MCF 10A (cell line): ENCODE measurements around the gene PTTG1IP. TPM values are rescaled to one million over a fixed set of nuclear protein-coding genes. Genes with fewer than 3 reads are reported as not detected.

Source experiments
- BruUV-seq: library from RNA; stranded (reverse); fragments of 400-500 nt; replicated peaks from 2 replicates; lab custom pipeline; 2021; lab: Mats Ljungman, UMichigan
- CTCF ChIA-PET: fragments of 300-600 bp; sonication (Branson Sonifier 250); formaldehyde crosslinking; extraction: SDS; loops from one replicate; lab custom pipeline; 2021; ENCODE audit warnings: antibody characterized with exemption, inconsistent platforms; lab: Yijun Ruan, JAX
- POLR2A ChIA-PET: fragments of 300-600, 350-650 bp; sonication (Branson Sonifier 250); formaldehyde crosslinking; extraction: SDS; loops from one replicate; lab custom pipeline; 2020; ENCODE audit warnings: antibody characterized with exemption, inconsistent platforms; lab: Yijun Ruan, JAX
- DNase-seq: peaks from one replicate; pipeline ENCODE4 v3.0.0-alpha.2; 2018; ENCODE audit not compliant: unreplicated experiment
- H3K27ac Mint-ChIP-seq: one replicate; pipeline ENCODE4 v1.8.0; 2022; ENCODE audit warnings: mild to moderate bottlenecking, low read depth, mixed read lengths; ENCODE audit not compliant: unreplicated experiment
- H3K27me3 Mint-ChIP-seq: one replicate; pipeline ENCODE4 v1.8.0; 2022; ENCODE audit warnings: mixed read lengths; ENCODE audit not compliant: insufficient read depth, unreplicated experiment
- H3K36me3 Mint-ChIP-seq: one replicate; pipeline ENCODE4 v1.8.0; 2022; ENCODE audit warnings: mild to moderate bottlenecking, moderate library complexity, mixed read lengths; ENCODE audit not compliant: insufficient read depth, unreplicated experiment
- H3K4me1 Mint-ChIP-seq: one replicate; pipeline ENCODE4 v1.8.0; 2022; ENCODE audit warnings: mixed read lengths; ENCODE audit not compliant: insufficient read depth, unreplicated experiment
- H3K4me3 Mint-ChIP-seq: one replicate; pipeline ENCODE4 v1.8.0; 2022; ENCODE audit warnings: mild to moderate bottlenecking, moderate library complexity, mixed read lengths; ENCODE audit not compliant: unreplicated experiment
- H3K9me3 Mint-ChIP-seq: one replicate; pipeline ENCODE4 v1.8.0; 2022; ENCODE audit warnings: mixed read lengths; ENCODE audit not compliant: unreplicated experiment
- CTCF ChIP-seq: fragments of 200-600 bp; IDR thresholded peaks from one replicate; pipeline ENCODE4 v1.8.0; 2022; ENCODE audit warnings: antibody characterized with exemption, mild to moderate bottlenecking; ENCODE audit not compliant: unreplicated experiment
- intact Hi-C: fragments of 100-400 bp; cut with micrococcal nuclease; formaldehyde crosslinking; loops from 2 replicates; pipeline ENCODE4 v1.14.1; 2022
- total RNA-seq: library from RNA; stranded (reverse); gene quantifications from 2 replicates; pipeline ENCODE4 v1.2.3, GENCODE V29; 2022

The PTTG1IP gene
- total RNA-seq, 1 experiment from 2014 or later, result 338 TPM

DNA sequence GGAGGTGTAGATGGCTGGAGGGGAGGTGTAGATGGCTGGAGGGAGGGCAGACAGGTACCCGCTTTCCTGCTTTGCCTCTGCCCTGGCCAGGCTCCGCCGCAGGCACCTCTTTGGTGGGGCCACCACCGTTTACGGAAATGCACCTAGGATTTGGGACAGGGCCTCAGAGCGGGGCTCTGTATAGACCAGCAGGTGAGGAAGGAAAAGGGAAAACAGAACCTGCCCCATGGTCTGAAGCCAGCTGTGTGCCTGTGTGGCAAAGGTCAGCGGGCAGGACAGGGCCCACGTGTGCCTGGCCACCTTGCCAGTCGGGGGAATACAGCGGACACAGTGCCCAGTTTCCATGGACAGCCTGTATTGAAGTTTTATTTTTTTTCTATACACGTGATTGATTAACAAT lies 12.1 kb upstream of the PTTG1IP start:
- BruUV-seq, result no TSS peak
- ChIA-PET CTCF (no interaction called here), POLR2A (no interaction called here)
- H3K4me3 Mint-ChIP-seq, result no peak overlapping the region
- no peak overlapping the region for H3K27ac Mint-ChIP-seq
- intact Hi-C loops, result no loop called here
- no peak for TF ChIP-seq CTCF
- H3K27me3 Mint-ChIP-seq, result no peaks in the 10 kb centered on the region
- H3K4me1 Mint-ChIP-seq, result peaks cover 27% of the 10 kb centered on the region
- H3K9me3 Mint-ChIP-seq, result no peaks in the 10 kb centered on the region
- DNase-seq, result no peak
- peaks cover 5% of the 10 kb centered on the region for H3K36me3 Mint-ChIP-seq

- Mint-ChIP-seq H3K27me3 (no peaks in the 10 kb centered on the region), H3K4me3 (no peak overlapping the region), H3K36me3 (peaks cover 5% of the 10 kb centered on the region), H3K27ac (no peak overlapping the region), H3K4me1 (peaks cover 24% of the 10 kb centered on the region), H3K9me3 (no peaks in the 10 kb centered on the region)
- intact Hi-C loops, result no loop called here
- CTCF ChIA-PET, result interaction anchor here (0.6 to 4.2 kb wide), 8 partner anchors 10 to 218 kb away, joined by 3 to 31 read pairs (median 8); partner anchors contain the start of gene PTTG1IP
- DNase-seq, result no peak
- POLR2A ChIA-PET, result interaction anchor here (0.8 to 13.5 kb wide), 5 partner anchors 11 to 83 kb away, joined by 3 to 161 read pairs (median 16); partner anchors contain the start of genes PTTG1IP and UBE2G2
- BruUV-seq, result no TSS peak
- no peak for TF ChIP-seq CTCF
Observed at GRCh38 chr21:44884097-44884496, 10.6 kb upstream of the PTTG1IP start.

DNA sequence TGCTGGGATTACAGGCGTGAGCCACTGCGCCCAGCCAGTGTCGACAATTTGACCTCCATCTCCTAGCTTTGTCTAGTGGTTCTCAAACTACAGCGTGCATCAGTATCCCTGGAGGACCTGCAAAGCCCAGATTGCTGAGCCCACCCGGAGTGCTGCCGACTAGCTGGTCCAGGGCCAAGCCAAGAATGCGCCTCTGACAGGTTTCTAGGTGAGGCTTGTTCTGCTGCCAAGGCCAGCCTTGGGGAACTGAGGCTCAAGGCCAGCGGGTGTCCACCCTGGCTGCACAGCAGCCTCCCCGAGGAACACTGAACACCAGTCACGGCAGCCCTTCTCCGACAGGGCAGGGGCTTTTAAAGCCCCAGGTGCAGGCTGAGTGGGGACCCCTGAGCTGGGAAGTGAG lies 9.8 kb upstream of the PTTG1IP start:
- H3K27me3 Mint-ChIP-seq, result no peaks in the 10 kb centered on the region
- CTCF ChIA-PET, result interaction anchor here (0.6 to 4.2 kb wide), 9 partner anchors 10 to 141 kb away, joined by 3 to 31 read pairs (median 6); partner anchors contain the start of gene PTTG1IP
- peak overlapping the region; percentile 98 for H3K27ac Mint-ChIP-seq
- TF ChIP-seq CTCF, result no peak
- POLR2A ChIA-PET, result interaction anchor here (0.8 to 13.5 kb wide), 11 partner anchors 11 to 246 kb away, joined by 3 to 161 read pairs (median 9); partner anchors contain the start of genes PTTG1IP, SLX9 and UBE2G2
- peak overlapping the region; percentile 43 for H3K4me3 Mint-ChIP-seq
- no peak for DNase-seq
- intact Hi-C loops, result no loop called here
- peaks cover 5% of the 10 kb centered on the region for H3K36me3 Mint-ChIP-seq
- no peaks in the 10 kb centered on the region for H3K9me3 Mint-ChIP-seq
- BruUV-seq, result no TSS peak
- peaks cover 28% of the 10 kb centered on the region for H3K4me1 Mint-ChIP-seq

DNA sequence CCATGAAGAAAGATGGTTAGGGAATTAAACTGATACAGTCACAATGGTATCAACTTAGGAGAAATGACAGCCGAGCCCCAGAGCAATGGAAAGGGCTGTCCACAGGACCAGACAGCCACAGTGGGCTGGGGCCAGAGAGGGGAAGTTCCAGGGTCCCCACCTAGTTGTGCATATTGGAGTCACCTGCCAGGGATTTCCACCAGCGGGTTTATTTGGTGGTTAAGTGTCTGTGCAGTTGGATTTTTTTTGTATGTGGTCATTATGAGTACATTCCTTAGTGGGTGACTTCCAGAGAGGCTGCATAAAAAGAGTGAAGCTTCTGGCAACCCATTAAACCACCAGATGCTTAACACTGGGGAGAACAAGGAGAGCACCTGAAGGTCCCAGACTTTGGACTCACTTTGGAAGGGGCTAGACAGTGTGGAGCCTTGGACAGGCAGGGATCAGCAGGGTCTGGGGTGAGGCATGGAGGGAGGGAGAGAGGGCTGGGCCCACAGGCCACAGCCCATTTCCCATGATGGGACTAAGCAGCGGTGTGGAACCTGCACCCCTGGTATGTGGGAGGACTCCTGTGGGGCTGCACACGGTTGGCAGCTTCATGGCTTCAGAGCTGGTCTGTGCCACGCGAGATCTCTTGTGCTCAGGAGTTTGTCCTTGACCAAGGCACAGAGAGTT lies 7.8 kb upstream of the PTTG1IP start:
- H3K4me3 Mint-ChIP-seq, result no peak overlapping the region
- POLR2A ChIA-PET, result interaction anchor here (0.6 to 13.5 kb wide), 12 partner anchors 9 to 248 kb away, joined by 3 to 161 read pairs (median 6); partner anchors contain the start of genes PTTG1IP, SUMO3 and UBE2G2
- CTCF ChIA-PET, result interaction anchor here (0.9 to 4.2 kb wide), 6 partner anchors 8 to 82 kb away, joined by 3 to 31 read pairs (median 14); partner anchors contain the start of gene PTTG1IP

More for the DNA sequence above, 7.8 kb upstream of the PTTG1IP start:
- intact Hi-C loops, result no loop called here
- peaks cover 5% of the 10 kb centered on the region for H3K36me3 Mint-ChIP-seq
- BruUV-seq, result no TSS peak
- no peaks in the 10 kb centered on the region for H3K27me3 Mint-ChIP-seq
- no peak for TF ChIP-seq CTCF
- DNase-seq, result peak; percentile 13
- H3K4me1 Mint-ChIP-seq, result peaks cover 32% of the 10 kb centered on the region
- H3K9me3 Mint-ChIP-seq, result no peaks in the 10 kb centered on the region
- H3K27ac Mint-ChIP-seq, result peak overlapping the region; percentile 98
